IMR-90 (cell line): ENCODE data around the gene SRBD1. TPM values are rescaled to one million over a fixed set of nuclear protein-coding genes. Genes with fewer than 3 reads are reported as not detected.

Experiments
- ATAC-seq: fragments of 200-7000 bp; cut with Tn5 transposase; 2 replicates; pipeline ENCODE4 v1.9.1; 2020; ENCODE audit warnings: low read depth, mild to moderate bottlenecking, moderate library complexity
- BruUV-seq: library from RNA; stranded (reverse); fragments of 400-500 nt; replicated peaks from 2 replicates; lab custom pipeline; 2021; lab: Mats Ljungman, UMichigan
- CTCF ChIA-PET: fragments of 300-600 bp; formaldehyde crosslinking; extraction: SDS; loops from one replicate; lab custom pipeline; 2021; ENCODE audit warnings: antibody characterized with exemption; lab: Yijun Ruan, JAX
- POLR2A ChIA-PET: fragments of 300-600 bp; sonication (Branson Sonifier 250); formaldehyde crosslinking; loops from one replicate; lab custom pipeline; 2022; ENCODE audit warnings: antibody characterized with exemption; ENCODE audit not compliant: unreplicated experiment; lab: Charles Lee
- DNase-seq: peaks from one replicate; pipeline ENCODE4 v3.0.0; 2013
- H2AFZ ChIP-seq: replicated peaks from 2 replicates; pipeline ENCODE3; 2013; ENCODE audit warnings: low read length, mild to moderate bottlenecking; ENCODE audit not compliant: poor library complexity
- H2AK5ac ChIP-seq: 2 replicates; pipeline ENCODE4 v1.6.1; 2013; ENCODE audit warnings: low read depth, low read length, inconsistent platforms
- H2AK9ac ChIP-seq: replicated peaks from 2 replicates; pipeline ENCODE3; 2013; ENCODE audit warnings: mild to moderate bottlenecking, low read depth, low read length, moderate library complexity; ENCODE audit not compliant: poor library complexity
- H2BK120ac ChIP-seq: 2 replicates; pipeline ENCODE4 v1.6.1; 2013; ENCODE audit warnings: low read depth, low read length, inconsistent platforms
- H2BK15ac ChIP-seq: 3 replicates; pipeline ENCODE4 v1.6.1; 2013; ENCODE audit warnings: low read depth, low read length, inconsistent platforms
- H2BK20ac ChIP-seq: 2 replicates; pipeline ENCODE4 v1.6.1; 2013; ENCODE audit warnings: low read depth, mild to moderate bottlenecking, inconsistent platforms, low read length, moderate library complexity
- H2BK5ac ChIP-seq: 2 replicates; pipeline ENCODE4 v1.6.1; 2013; ENCODE audit warnings: mild to moderate bottlenecking, low read depth, low read length, inconsistent platforms; ENCODE audit not compliant: poor library complexity, severe bottlenecking
- H3K14ac ChIP-seq: replicated peaks from 2 replicates; pipeline ENCODE4 v1.6.1; 2013; ENCODE audit warnings: low read depth, low read length, inconsistent platforms
- H3K18ac ChIP-seq: 2 replicates; pipeline ENCODE4 v1.6.1; 2013; ENCODE audit warnings: low read depth, low read length, control low read depth
- H3K23ac ChIP-seq: 2 replicates; pipeline ENCODE4 v1.6.1; 2013; ENCODE audit warnings: low read depth, low read length, inconsistent platforms
- H3K27ac ChIP-seq: 2 replicates; pipeline ENCODE4 v1.5.1; 2013; ENCODE audit warnings: mild to moderate bottlenecking, control low read depth, low read length; ENCODE audit not compliant: insufficient read depth
- H3K27me3 ChIP-seq: 2 replicates; pipeline ENCODE4 v1.6.1; 2013; ENCODE audit warnings: low read length; ENCODE audit not compliant: control insufficient read depth, insufficient read depth
- H3K36me3 ChIP-seq: 2 replicates; pipeline ENCODE4 v1.6.1; 2013; ENCODE audit warnings: low read length, mixed read lengths; ENCODE audit not compliant: control insufficient read depth, insufficient read depth
- H3K4ac ChIP-seq: 2 replicates; pipeline ENCODE4 v1.6.1; 2013; ENCODE audit warnings: low read depth, low read length, inconsistent platforms
- H3K4me1 ChIP-seq: 2 replicates; pipeline ENCODE4 v1.6.1; 2013; ENCODE audit warnings: low read length, mixed read lengths; ENCODE audit not compliant: control insufficient read depth, insufficient read depth
- H3K4me2 ChIP-seq: 2 replicates; pipeline ENCODE4 v1.6.1; 2013; ENCODE audit warnings: low read depth, mild to moderate bottlenecking, control low read depth, low read length, moderate library complexity
- H3K4me3 ChIP-seq: 2 replicates; pipeline ENCODE4 v1.5.1; 2013; ENCODE audit warnings: low read depth, mild to moderate bottlenecking, control low read depth, low read length, moderate library complexity; ENCODE audit not compliant: insufficient read depth
- H3K56ac ChIP-seq: 2 replicates; pipeline ENCODE4 v1.6.1; 2013; ENCODE audit warnings: low read length, inconsistent platforms; ENCODE audit not compliant: insufficient read depth; ENCODE audit errors: extremely low read depth
- H3K79me1 ChIP-seq, 2 experiments: 2 replicates each; pipeline ENCODE4 v1.6.1; 2013; ENCODE audit warnings: low read length in 2 of 2, inconsistent platforms in 1 of 2, low read depth in 1 of 2
- H3K9ac ChIP-seq: 2 replicates; pipeline ENCODE4 v1.6.1; 2013; ENCODE audit warnings: low read depth, low read length, control low read depth
- H3K9me1 ChIP-seq: 2 replicates; pipeline ENCODE4 v1.6.1; 2013; ENCODE audit warnings: low read length, inconsistent platforms; ENCODE audit not compliant: insufficient read depth
- H3K9me3 ChIP-seq: 2 replicates; pipeline ENCODE4 v1.6.1; 2013; ENCODE audit warnings: low read length; ENCODE audit not compliant: control insufficient read depth, insufficient read depth
- H4K20me1 ChIP-seq: 2 replicates; pipeline ENCODE4 v1.6.1; 2013; ENCODE audit warnings: low read length, inconsistent platforms; ENCODE audit not compliant: insufficient read depth
- H4K5ac ChIP-seq: 2 replicates; pipeline ENCODE4 v1.6.1; 2013; ENCODE audit warnings: mild to moderate bottlenecking, low read depth, low read length, control low read depth
- H4K8ac ChIP-seq, 2 experiments: 2 replicates each; pipeline ENCODE4 v1.6.1; 2013; ENCODE audit warnings: low read depth in 2 of 2, low read length in 2 of 2, control low read depth in 1 of 2, inconsistent platforms in 1 of 2
- H4K91ac ChIP-seq: 2 replicates; pipeline ENCODE4 v1.6.1; 2013; ENCODE audit warnings: low read depth, low read length, inconsistent platforms; ENCODE audit not compliant: insufficient read depth
- MAZ ChIP-seq: IDR thresholded peaks from 2 replicates; pipeline ENCODE4 v1.6.1; 2012; ENCODE audit warnings: low read depth, mild to moderate bottlenecking, low read length, improper control_type of control experiment, moderate library complexity, borderline replicate concordance
- WGBS, 2 experiments: methylation state at CpG; one replicate each; pipeline versions ENCODE4 v1.1.5 to v1.1.7; 2013; ENCODE audit warnings: missing lambda C conversion rate in 2 of 2; ENCODE audit not compliant: insufficient read length in 1 of 2; ENCODE audit errors: extremely low coverage in 2 of 2; 5-methylcytosine and 5-hydroxymethylcytosine counted together
- dilution Hi-C: fragments of 300-500 bp; cut with HindIII; formaldehyde crosslinking; loops from one replicate; pipeline ENCODE4 v1.14.3; 2018; ENCODE audit warnings: low sequenced_read_pairs; ENCODE audit not compliant: unreplicated experiment
- in situ Hi-C: fragments of 300-500 bp; cut with MboI; formaldehyde crosslinking; loops from 3 replicates; pipeline ENCODE4 v1.14.3; 2019; ENCODE audit warnings: low sequenced_read_pairs, inconsistent platforms, mixed read lengths
- intact Hi-C: fragments of 100-400 bp; cut with micrococcal nuclease; formaldehyde crosslinking; loops from 2 replicates; pipeline ENCODE4 v1.10.0; 2022
- polyA plus RNA-seq, 3 experiments: library from polyadenylated mRNA; depleted of rRNA; stranded (reverse); fragments of >200 nt; gene quantifications; 2 replicates each; pipeline ENCODE4 v1.2.3, GENCODE V29; 2012; ENCODE audit warnings: low replicate concordance in 1 of 3
- total RNA-seq: library from RNA; depleted of rRNA; stranded (reverse); fragments of >200 nt; gene quantifications from 2 replicates; pipeline ENCODE4 v1.2.3, GENCODE V29; 2012
- TF ChIP-seq, protein P1 (sequence below): fragments of 150-350 bp; IDR thresholded peaks from 2 replicates; pipeline ENCODE4 v1.6.1; 2017; ENCODE audit warnings: mild to moderate bottlenecking, antibody characterized with exemption, low read length, low read depth

Gene SRBD1
- total and polyA plus RNA-seq, 2 of the 4 experiments (the other 2 are of a cell fraction): 3.5 to 14.7 TPM

GRCh38 chr2:45532181-45532580 is 78.9 kb downstream of the SRBD1 start:
- H2BK120ac ChIP-seq: no peak overlapping the region
- no peak overlapping the region for H2AK5ac ChIP-seq
- DNase-seq (no peak), ATAC-seq (no peak)
- no peak overlapping the region for H2AK9ac ChIP-seq
- H3K9me1 ChIP-seq: no peaks in the 10 kb centered on the region
- H3K4me1 ChIP-seq: no peaks in the 10 kb centered on the region
- TF ChIP-seq MAZ: no peak
- TF ChIP-seq, protein P1, sequence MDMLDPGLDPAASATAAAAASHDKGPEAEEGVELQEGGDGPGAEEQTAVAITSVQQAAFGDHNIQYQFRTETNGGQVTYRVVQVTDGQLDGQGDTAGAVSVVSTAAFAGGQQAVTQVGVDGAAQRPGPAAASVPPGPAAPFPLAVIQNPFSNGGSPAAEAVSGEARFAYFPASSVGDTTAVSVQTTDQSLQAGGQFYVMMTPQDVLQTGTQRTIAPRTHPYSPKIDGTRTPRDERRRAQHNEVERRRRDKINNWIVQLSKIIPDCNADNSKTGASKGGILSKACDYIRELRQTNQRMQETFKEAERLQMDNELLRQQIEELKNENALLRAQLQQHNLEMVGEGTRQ: no peak
- H4K91ac ChIP-seq: no peak overlapping the region
- no peaks in the 10 kb centered on the region for H3K79me1 ChIP-seq
- intact Hi-C loops (no loop called here), in situ Hi-C loops (no loop called here), dilution Hi-C loops (no loop called here)
- no peak overlapping the region for H2BK20ac ChIP-seq
- no peak overlapping the region for H3K14ac ChIP-seq
- H3K27ac ChIP-seq: no peak overlapping the region
- no peak overlapping the region for H3K18ac ChIP-seq
- no peak overlapping the region for H2BK5ac ChIP-seq
- BruUV-seq: no TSS peak
- CTCF ChIA-PET: interaction anchor here (0.5 kb wide), 1 partner anchor 24 kb away, joined by 3 read pairs; no protein-coding TSS in a partner anchor
- no peaks in the 10 kb centered on the region for H3K9me3 ChIP-seq
- no peaks in the 10 kb centered on the region for H4K20me1 ChIP-seq
- no peak overlapping the region for H2AFZ ChIP-seq
- H3K4ac ChIP-seq: no peak overlapping the region
- H2BK15ac ChIP-seq: no peak overlapping the region
- no peak overlapping the region for H4K8ac ChIP-seq
- POLR2A ChIA-PET: interaction anchor here (0.5 kb wide), 1 partner anchor 313 kb away, joined by 4 read pairs; no protein-coding TSS in a partner anchor
- H3K4me2 ChIP-seq: no peak overlapping the region
- H3K56ac ChIP-seq: no peak overlapping the region
- no peak overlapping the region for H3K9ac ChIP-seq
- H3K4me3 ChIP-seq: no peak overlapping the region
- H4K5ac ChIP-seq: no peak overlapping the region
- no peak overlapping the region for H3K23ac ChIP-seq
- no CpG with 5 or more reads among the region's 3 CpGs for WGBS, 2 experiments
- H3K27me3 ChIP-seq: no peaks in the 10 kb centered on the region
- no peaks in the 10 kb centered on the region for H3K36me3 ChIP-seq
